ENCODE data around the gene ARMC3.

DNA sequence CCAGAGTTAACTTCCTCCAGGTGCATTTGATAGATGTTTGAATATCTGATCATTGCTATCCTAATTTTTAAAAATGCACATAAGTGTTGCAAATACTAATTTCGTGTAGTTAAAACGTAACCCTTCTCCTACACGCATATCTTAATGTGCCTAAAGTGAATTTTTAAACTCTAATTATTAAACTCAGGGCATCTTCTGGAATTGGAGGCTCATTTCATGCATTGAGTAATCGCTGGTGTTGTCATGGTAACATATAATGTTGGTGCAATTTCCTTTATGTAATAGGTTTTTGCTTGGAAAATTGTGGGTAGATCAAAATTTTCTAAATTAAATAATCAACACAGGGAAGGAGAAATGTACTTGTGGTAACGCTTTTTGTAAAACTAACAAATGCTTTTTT is 56.2 kb downstream of the ARMC3 start:
- TF ChIP-seq YY1 (IDR thresholded peaks at IDR 0.05; ENCODE audit: insufficient read depth, insufficient read length) = no peak
- no peak for TF ChIP-seq ZNF274 (IDR thresholded peaks at IDR 0.05; ENCODE audit: low read depth, low read length)

All from NT2/D1 (cell line).